ENCODE measurements around the gene CRELD2. TPM values are rescaled to one million over a fixed set of nuclear protein-coding genes. Genes with fewer than 3 reads are reported as not detected.
A peak's percentile ranks its signal among the peaks of the same experiment; 100 is the strongest.

CRELD2 gene
- total and polyA plus RNA-seq, 4 donors: 21.5 to 61.3 (median 44.1) TPM

DNA sequence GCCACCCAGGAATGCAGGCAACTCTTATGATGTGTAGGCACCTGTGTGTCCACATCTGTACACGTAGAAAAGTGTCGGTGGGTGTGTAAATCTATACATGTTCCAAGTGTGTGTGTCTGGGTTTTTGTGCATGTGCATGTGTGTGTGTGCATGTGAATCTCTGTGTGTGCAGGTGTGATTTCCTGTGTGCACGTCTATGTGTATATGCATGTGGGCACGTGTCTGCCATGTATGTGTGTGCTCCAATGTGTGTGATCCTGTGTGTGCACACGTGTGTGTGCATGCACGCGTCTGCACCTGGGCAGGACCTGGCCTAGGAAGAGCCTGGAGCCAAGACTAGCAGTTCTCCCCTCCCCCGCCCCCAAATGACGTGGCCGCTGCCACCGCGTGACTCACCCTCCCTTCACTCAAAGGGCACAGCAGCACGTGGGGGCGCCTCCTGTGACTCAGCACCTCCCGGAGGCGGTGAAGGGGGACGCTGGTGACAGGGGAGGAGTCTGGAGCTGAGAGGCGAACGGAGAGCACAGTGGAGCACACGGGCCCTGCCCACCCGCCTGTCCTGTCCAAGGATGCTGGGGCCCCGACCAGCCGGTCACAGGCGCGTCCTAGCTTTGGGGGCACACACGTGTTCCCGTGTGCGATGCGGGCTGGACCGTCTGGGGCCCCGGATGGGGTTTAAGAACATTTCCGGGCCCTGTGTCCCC, 52.2 kb downstream of the CRELD2 start:
- Histone ChIP-seq H3K9me3 (ENCODE audit: control insufficient read depth, insufficient read depth, low read length) (no peaks in the 10 kb centered on the region), H3K27me3 (ENCODE audit: control insufficient read depth, insufficient read depth, low read length) (peaks cover 27% of the 10 kb centered on the region), H3K4me1 (ENCODE audit: control insufficient read depth, insufficient read depth, low read length) (peaks cover 30% of the 10 kb centered on the region), H3K4me3 (ENCODE audit: low read depth, low read length) (peak overlapping the region; percentile 29), H3K27ac (ENCODE audit: low read depth, low read length) (no peak overlapping the region), H3K36me3 (ENCODE audit: control insufficient read depth, insufficient read depth, low read length) (peaks cover 31% of the 10 kb centered on the region)
- DNase-seq (ENCODE audit: low read depth in 4 of 6, low spot score in 6 of 6): peak in 3 of 6 donors; percentile 32 to 80 (median 77)
- 21% methylated on average over 28 of the region's 32 CpGs for WGBS (ENCODE audit: insufficient coverage)

DNA sequence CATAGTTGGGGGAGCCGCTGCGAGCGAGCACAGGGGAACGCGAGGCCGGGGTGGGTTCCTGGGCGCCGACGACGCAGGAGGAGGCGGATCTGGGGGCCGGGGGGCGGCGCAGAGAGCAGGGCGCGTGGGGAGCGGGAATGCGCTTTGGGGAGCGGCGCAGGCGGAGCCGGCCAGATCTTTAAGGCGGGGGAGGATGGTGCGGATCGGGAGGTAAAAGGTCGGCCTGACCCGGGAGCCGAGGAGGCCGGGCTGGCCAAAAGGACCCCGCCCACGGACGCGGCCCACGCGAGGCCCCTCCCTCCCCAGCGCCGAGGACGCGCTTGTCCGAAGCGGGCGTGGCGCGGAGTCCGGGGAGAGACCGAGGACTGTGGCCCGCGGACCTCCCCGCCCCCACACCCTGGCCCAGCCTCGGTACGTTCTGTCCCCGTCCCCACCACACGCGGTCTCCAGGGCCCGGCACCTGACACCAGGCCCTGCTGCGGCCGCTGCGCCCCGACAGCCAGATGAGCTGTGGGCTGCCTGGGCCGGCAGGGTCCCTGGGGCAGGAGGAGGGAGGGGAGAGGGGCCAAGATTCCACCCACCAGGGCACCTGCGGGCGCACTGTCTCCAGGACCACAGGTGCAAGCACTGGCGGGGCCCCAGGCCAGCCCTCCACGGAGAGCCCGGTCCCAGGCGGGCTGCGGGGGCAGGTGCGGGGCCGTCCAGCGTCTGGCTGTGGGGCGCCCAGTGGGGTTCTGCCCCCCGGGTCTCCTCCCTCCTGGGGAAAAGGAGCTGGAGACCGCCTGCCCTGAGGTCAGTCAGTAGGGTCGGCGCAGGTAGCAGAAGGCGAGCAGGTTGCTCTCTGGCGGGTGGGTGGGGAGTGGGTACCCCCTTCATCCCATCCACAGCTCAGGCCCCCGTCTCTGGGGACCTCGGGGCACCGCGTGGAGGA, 53.1 kb downstream of the CRELD2 start:
- Histone ChIP-seq H3K9me3 (ENCODE audit: control insufficient read depth, insufficient read depth, low read length) (no peaks in the 10 kb centered on the region), H3K27me3 (ENCODE audit: control insufficient read depth, insufficient read depth, low read length) (peaks cover 27% of the 10 kb centered on the region), H3K27ac (ENCODE audit: low read depth, low read length) (no peak overlapping the region), H3K4me1 (ENCODE audit: control insufficient read depth, insufficient read depth, low read length) (peaks cover 29% of the 10 kb centered on the region), H3K36me3 (ENCODE audit: control insufficient read depth, insufficient read depth, low read length) (peaks cover 23% of the 10 kb centered on the region), H3K4me3 (ENCODE audit: low read depth, low read length) (peak overlapping the region; percentile 29)
- DNase-seq (ENCODE audit: low read depth in 4 of 6, low spot score in 6 of 6): peak in 2 of 6 donors; percentile 20 to 45
- WGBS (ENCODE audit: insufficient coverage): 3% methylated on average over 71 of the region's 81 CpGs

DNA sequence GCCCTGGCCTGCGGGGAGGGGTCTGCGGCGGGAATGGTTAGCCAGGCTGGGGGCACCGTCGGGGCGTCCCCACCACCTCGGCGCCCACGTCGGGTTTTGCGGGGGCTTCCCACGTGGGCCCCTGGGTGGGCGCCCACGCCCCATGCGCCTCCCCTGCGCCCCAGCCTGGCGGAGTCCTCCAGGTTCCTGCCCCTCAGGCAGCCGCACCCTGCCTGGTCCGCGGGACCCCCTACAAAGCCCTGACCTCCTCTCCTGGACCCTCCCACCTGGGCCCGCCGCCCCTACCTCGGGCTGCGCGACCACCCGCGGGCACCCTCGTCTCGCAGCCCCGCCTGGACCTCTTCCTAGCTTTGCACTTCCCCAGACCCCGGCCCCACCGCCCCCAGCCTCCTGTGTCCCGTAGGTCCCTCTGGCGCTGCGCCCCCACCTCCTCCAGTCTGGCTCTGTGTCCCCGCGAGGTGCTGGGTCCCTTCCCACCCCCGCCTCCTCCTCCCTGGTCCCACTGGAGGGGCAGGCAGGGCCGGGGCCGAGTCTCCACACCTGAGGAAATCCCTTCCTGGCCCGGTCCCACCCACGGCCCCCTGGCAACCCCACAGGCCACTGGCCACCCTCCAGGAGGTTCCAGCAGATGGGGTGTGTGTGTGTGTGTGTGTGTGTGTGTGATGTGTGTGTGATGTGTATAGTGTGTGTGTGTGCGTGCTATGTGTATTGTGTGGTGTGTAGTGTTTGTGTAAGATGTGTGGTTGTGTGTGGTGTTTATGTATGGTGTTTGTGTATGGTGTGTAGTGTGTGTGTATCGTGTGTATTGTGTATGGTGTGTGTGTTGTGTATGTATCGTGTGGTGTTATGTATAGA, 54.0 kb downstream of the CRELD2 start:
- DNase-seq (ENCODE audit: low read depth in 4 of 6, low spot score in 6 of 6): no peak
- Histone ChIP-seq H3K27ac (ENCODE audit: low read depth, low read length) (no peak overlapping the region), H3K4me3 (ENCODE audit: low read depth, low read length) (no peak overlapping the region), H3K27me3 (ENCODE audit: control insufficient read depth, insufficient read depth, low read length) (peaks cover 27% of the 10 kb centered on the region), H3K4me1 (ENCODE audit: control insufficient read depth, insufficient read depth, low read length) (peaks cover 21% of the 10 kb centered on the region), H3K36me3 (ENCODE audit: control insufficient read depth, insufficient read depth, low read length) (peaks cover 15% of the 10 kb centered on the region), H3K9me3 (ENCODE audit: control insufficient read depth, insufficient read depth, low read length) (no peaks in the 10 kb centered on the region)
- 35% methylated on average over 39 of the region's 45 CpGs for WGBS (ENCODE audit: insufficient coverage)

DNA sequence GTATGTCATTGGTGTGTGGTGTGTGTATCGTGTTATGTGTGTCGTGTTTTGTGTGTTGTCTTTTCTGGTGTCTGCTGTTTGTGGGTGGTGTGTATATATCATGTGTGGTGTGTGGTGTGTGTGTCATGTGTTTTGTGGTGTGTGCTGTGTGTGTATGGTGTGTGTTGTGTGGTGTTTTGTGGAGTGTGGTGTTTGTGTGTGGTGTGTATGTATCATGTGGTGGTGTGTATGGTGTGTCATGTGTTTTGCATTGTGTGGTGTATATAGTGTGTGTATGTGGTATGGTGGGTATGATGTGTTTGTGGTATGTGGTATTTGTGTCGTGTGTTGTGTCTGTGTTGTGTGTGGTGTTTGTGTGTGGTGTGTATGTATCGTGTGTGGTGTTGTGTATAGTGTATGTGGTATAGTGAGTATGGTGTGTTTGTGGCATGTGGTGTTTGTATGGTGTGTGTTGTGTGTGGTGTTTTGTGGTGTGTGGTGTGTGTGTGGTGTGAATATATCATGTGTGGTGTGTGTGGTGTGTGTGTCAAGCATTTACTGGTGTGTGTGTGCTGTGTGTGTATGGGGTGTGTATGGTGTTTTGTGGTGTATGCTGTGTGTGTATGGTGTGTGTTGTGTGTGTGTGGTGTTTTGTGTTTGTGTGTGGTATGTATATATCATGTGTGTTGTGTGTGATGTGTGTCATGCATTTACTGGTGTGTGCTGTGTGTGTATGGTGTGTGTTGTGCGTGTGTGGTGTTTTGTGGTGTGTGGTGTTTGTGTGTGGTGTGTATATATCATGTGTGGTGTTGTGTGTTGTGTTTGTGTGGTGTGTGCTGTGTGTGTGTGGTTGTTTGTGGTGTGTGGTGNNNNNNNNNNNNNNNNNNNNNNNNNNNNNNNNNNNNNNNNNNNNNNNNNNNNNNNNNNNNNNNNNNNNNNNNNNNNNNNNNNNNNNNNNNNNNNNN, 54.9 kb downstream of the CRELD2 start:
- WGBS (ENCODE audit: insufficient coverage): 90% methylated on average over 5 of the region's 5 CpGs
- peaks cover 13% of the 10 kb centered on the region for H3K4me1 ChIP-seq (ENCODE audit: control insufficient read depth, insufficient read depth, low read length)
- H3K27ac ChIP-seq (ENCODE audit: low read depth, low read length): no peak overlapping the region
- no peak for DNase-seq (ENCODE audit: low read depth in 4 of 6, low spot score in 6 of 6)
- no peaks in the 10 kb centered on the region for H3K9me3 ChIP-seq (ENCODE audit: control insufficient read depth, insufficient read depth, low read length)
- H3K27me3 ChIP-seq (ENCODE audit: control insufficient read depth, insufficient read depth, low read length): peaks cover 27% of the 10 kb centered on the region
- H3K36me3 ChIP-seq (ENCODE audit: control insufficient read depth, insufficient read depth, low read length): peaks cover 10% of the 10 kb centered on the region
- H3K4me3 ChIP-seq (ENCODE audit: low read depth, low read length): no peak overlapping the region

- Histone ChIP-seq H3K27ac (ENCODE audit: low read depth, low read length) (no peak overlapping the region), H3K4me1 (ENCODE audit: control insufficient read depth, insufficient read depth, low read length) (peaks cover 11% of the 10 kb centered on the region), H3K4me3 (ENCODE audit: low read depth, low read length) (no peak overlapping the region), H3K9me3 (ENCODE audit: control insufficient read depth, insufficient read depth, low read length) (peaks cover 2% of the 10 kb centered on the region), H3K36me3 (ENCODE audit: control insufficient read depth, insufficient read depth, low read length) (no peaks in the 10 kb centered on the region), H3K27me3 (ENCODE audit: control insufficient read depth, insufficient read depth, low read length) (peaks cover 18% of the 10 kb centered on the region)
- 20% methylated on average over 12 of the region's 17 CpGs for WGBS (ENCODE audit: insufficient coverage)
- no peak for DNase-seq (ENCODE audit: low read depth in 4 of 6, low spot score in 6 of 6)
These were observed 57.3 kb downstream of the CRELD2 start for GRCh38 chr22:49975543-49976389.

GRCh38 chr22:49976439-49977175, 58.2 kb downstream of the CRELD2 start:
- peaks cover 2% of the 10 kb centered on the region for H3K4me1 ChIP-seq (ENCODE audit: control insufficient read depth, insufficient read depth, low read length)
- H3K36me3 ChIP-seq (ENCODE audit: control insufficient read depth, insufficient read depth, low read length): no peaks in the 10 kb centered on the region
- peaks cover 2% of the 10 kb centered on the region for H3K9me3 ChIP-seq (ENCODE audit: control insufficient read depth, insufficient read depth, low read length)
- peaks cover 12% of the 10 kb centered on the region for H3K27me3 ChIP-seq (ENCODE audit: control insufficient read depth, insufficient read depth, low read length)
- H3K4me3 ChIP-seq (ENCODE audit: low read depth, low read length): no peak overlapping the region
- DNase-seq (ENCODE audit: low read depth in 4 of 6, low spot score in 6 of 6): no peak
- H3K27ac ChIP-seq (ENCODE audit: low read depth, low read length): no peak overlapping the region
- 69% methylated on average over 5 of the region's 15 CpGs for WGBS (ENCODE audit: insufficient coverage)
